Activated CD4-positive, alpha-beta T cell treated with anti-CD3 and anti-CD28 coated beads, Interleukin-2, Interleukin-4, amounts not matched to agents 100 ng/mL and 50 ng/mL, durations not matched to agents 16 hours and 8 hours (primary cell): ENCODE measurements around the gene SLC9A3.
A peak's percentile ranks its signal among the peaks of the same experiment; 100 is the strongest.

Experiments
- DNase-seq: peaks from one replicate; pipeline ENCODE4 v3.0.0-alpha.2; 2020; ENCODE audit warnings: low spot score

SLC9A3 gene

DNA sequence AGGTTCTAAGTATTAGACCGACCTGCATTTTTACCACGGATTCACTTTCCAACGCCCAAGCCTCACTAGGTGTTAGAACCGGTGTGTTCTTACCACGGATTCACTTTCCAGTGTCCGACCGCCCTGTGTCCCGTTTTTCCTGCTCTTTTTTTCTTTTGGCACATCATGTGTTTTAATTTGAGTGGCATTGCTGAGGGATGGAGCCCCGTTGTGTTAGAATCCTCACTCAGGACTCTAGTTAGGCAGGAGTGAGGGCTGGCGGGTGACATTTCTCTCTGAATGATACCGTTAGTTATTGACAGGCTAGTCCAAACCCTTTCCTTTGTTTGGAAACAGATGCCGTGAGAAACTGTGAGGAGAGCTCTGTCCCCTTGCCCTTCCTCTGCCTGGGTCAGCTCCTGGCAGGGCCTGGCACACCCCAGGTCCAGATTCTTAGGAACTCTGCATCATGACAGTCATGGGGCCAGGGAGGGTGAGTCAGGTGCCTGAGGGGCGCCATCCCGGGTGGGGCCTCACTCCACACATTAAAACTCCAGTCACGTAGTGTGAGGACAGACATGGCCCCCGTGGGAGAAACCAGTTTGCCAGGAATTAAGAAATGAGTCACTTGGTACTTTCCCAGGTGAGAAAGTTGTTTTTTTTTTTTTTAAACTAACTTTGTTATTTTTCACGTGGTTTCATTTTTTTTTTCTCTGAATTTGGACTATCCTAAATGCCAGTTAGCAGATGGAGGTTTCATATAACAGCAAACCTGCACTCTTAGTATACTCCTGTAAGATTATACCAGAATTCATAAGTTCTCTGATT, 65.5 kb downstream of the SLC9A3 start:
- peak; percentile 72 for DNase-seq

DNA sequence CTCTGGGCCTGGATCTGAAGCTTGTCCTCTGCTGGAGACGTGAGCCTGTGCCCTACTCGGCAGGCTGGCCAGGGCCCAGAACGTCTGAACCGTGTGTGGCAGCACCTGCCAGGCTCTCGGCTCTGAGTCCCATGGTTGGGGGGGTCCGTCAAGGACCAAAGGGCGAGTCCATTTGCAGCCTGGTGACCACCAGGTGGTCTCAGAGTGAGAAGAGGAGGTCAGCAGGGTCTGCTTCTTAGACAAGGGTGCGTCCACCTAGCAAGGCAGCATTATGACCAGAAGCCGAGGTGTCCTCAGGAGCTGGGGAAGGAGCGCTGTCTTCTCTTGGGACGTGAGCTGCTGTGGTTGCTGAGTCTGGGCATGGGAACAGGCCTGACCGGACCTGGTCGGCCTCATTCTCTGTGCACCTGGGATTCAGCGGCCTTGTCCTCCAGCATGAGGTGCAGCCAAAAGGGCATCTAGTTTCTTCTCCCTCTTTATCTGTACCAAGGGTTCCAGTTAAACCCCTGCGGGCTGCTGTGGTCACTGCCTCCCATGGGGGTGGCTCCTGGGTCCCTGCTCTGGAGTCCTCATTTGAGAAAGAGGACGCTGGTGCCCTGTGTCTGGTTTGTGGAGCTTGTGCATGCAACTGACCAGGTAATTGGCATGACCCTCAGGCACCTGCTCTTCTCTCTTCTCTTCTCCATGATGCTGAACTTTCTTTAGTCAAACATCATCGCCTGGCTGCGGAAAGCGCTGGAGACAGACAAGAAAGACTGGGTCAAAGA, 66.9 kb downstream of the SLC9A3 start:
- no peak for DNase-seq

DNA sequence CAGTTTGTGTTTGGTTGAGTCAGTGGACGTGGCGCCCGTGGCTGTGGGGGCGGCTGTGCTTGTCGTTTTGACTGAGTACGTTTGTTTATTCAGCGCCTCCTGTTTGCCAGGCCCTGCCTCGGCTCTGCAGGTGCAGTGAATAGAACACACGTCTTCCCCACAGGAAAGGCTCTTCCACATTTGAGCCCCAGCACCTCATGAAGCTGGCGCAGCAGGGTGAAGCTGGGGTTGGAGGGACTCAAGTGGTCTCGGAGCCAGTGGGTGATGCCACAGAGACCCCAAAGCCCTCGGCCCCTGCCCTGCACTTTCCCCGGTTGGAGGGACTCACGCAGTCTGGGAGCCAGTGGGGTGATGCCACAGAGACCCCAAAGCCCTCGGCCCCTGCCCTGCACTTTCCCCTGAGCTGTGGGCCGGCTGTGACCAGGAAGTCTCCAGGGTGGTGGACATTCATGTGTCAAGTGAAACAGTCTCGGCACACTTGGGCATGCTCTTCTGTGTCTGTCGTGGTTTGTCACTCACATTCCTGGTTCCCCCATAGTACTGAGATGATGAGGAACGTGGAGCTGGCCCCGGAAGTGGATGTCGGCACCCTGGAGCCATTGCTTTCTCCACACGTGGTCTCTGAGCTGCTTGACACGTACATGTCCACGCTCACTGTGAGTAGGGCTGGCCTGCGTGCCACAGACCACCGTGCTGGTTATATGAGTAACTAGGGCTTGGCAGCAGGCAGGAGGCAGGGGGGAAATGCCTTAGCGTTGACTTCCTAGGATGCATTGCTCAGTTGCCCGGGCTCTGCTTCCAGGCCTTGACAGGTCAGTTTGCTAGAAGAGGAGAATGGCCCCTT, 67.7 kb downstream of the SLC9A3 start:
- DNase-seq = no peak

DNA sequence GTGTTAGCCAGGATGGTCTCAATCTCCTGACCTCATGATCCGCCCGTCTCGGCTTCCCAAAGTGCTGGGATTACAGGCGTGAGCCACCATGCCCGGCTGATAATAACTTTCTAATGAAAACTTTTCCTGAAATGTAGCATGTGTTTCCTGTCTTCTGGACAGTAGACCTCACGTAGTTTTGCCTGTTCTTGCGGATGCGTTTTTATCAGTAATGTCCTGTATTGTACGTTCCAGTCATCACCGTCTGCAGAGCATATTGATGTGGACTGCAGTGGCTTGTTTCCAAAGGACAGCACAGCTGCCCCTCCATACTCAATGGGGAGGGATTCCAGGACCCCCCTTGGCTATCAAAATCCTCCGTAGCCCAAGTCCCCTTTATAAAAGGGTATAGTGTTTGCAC, 68.4 kb downstream of the SLC9A3 start:
- DNase-seq = no peak

DNA sequence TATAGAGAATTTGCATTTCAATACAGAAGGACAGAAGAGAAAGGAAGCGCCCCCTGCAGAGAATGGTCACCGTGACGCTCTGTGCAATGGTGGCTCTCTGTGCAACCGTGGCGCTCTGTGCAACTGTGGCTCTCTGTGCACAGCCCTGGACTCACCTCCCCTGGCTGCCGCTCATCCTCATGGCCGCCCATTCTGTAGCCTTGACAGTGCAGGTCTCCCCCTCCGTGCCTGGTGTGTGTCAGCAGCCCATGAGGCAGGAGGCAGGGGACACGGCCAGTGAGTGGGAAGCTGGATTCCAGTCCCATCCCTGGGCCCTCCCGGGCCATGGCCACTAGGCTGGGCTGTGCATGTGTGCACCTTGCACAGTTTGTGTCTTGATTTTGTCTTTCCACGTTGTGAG, 69.3 kb downstream of the SLC9A3 start:
- DNase-seq = no peak

DNA sequence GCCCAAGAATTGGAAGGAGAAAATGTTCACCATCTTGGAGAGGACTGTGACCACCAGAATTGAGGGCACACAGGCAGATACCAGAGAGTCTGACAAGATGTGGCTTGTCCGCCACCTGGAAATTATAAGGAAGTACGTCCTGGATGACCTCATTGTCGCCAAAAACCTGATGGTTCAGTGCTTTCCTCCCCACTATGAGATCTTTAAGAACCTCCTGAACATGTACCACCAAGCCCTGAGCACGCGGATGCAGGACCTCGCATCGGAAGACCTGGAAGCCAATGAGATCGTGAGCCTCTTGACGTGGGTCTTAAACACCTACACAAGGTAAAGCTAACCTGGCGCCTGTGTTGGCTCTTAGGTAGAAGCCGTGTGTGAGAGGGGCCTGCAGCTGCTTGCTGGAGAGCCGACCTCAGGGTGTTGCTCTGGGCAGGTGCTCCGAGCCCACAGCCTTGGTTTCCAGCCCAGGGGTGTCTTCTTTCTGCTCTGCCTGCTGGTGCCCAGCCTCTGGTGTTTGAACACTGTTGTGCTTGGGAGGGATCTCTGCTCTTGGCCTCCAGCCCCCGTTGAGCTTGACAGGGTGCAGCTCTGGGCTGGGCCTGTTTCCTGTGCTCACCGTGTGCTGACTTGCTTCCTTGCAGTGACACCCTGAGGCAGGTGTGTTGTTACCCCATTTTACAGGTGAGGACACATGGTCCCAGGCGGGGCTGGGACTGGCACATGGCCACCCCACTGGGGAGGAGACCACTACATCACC, 70.3 kb downstream of the SLC9A3 start:
- DNase-seq = no peak

DNA sequence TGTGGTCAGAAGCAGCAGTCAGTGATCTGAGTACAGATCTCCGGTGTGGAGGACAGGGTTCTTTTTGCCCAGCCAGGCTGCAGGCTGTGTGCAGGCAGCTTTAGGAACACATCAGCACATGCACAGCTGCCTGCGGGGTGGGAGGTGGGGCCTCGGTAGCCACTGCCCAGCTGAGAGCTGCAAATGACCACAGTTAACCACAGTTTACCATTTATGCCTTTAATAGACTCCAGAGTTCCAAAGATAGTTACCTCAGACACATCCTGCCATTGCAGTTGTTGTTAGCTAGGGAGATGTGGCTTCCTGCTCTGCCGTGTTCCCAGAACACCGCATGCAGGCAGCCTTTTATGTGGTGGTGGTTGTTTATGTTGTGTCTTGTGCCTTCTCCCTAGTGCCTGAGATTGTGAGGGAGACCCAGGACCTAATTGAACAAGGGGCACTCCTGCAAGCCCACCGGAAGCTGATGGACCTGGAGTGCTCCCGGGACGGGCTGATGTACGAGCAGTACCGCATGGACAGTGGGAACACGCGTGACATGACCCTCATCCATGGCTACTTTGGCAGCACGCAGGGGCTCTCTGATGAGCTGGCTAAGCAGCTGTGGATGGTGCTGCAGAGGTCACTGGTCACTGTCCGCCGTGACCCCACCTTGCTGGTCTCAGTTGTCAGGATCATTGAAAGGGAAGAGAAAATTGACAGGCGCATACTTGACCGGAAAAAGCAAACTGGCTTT, 71.1 kb downstream of the SLC9A3 start:
- no peak for DNase-seq

DNA sequence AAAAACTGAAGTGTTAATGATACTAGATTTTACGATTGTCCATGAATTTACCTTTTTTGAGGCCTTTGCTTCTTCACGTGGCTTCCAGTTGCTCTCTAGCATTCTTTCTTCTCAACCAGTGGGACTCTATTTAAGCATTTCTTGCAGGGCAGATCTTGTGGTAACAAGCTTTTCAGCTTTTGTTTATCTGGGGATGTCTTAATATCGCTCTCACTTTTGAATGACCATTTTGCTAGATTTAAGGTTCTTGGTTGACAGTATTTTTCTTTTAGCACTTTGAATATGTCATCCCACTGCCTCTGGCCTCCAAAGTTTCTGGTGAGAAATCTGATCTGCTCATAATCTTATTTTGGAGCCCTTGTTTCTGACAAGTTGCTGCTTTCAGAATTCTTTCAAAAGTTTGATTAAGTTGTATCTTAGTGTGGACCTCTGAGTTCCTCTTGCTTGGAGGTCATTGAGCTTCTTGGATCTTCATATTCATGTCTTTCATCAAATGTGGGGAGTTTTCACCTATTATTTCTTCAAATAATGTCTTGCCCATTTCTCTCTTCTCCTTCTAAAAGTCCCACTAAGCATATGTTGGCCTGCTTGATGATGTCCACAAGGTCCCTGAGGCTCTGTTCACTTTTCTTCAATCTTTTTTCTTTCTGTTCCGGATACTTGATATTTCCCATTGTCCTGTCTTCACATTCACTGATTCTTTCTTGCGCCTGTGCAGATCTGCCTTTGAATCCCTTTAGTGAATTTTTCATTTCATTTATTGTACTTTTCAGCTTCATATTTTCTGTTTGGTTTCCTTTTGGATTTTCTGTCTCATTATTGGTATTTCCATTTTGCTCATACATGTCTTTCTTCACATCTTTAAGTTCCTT, 72.4 kb downstream of the SLC9A3 start:
- no peak for DNase-seq

DNA sequence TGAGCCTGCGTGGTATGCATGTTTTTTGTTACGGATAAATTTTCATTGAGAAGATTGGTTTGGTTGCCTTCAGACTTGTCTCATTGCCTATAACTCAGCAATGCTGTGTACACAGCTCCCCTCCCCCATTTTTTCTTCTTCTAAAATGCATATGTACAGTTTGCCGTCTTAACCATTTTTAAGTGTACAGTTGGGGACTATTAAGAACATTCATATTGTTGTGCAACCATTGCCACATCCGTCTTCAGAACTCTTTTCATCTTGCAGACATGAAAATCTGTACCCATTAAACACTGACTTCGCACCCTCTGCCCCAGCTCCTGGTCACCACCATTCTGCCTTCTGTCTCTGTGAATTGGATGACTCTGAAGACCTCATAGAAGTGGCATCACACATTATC, 75.1 kb downstream of the SLC9A3 start:
- no peak for DNase-seq

DNA sequence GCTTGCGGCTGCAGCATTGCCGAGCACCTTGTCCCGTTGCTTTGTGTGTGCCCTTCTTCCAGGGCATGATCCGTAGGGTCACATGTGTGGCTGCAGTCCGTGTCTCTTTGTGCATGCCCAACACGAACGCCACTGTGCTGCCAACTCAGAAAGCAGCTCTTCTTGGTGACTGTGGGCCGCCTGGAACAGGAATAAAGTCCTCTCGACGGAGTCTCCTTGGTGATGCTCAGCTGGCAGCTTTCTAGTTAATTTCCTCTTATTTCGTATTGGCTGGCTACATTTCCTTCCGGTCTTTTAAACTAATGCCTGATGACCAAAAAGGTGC, 75.5 kb downstream of the SLC9A3 start:
- no peak for DNase-seq

DNA sequence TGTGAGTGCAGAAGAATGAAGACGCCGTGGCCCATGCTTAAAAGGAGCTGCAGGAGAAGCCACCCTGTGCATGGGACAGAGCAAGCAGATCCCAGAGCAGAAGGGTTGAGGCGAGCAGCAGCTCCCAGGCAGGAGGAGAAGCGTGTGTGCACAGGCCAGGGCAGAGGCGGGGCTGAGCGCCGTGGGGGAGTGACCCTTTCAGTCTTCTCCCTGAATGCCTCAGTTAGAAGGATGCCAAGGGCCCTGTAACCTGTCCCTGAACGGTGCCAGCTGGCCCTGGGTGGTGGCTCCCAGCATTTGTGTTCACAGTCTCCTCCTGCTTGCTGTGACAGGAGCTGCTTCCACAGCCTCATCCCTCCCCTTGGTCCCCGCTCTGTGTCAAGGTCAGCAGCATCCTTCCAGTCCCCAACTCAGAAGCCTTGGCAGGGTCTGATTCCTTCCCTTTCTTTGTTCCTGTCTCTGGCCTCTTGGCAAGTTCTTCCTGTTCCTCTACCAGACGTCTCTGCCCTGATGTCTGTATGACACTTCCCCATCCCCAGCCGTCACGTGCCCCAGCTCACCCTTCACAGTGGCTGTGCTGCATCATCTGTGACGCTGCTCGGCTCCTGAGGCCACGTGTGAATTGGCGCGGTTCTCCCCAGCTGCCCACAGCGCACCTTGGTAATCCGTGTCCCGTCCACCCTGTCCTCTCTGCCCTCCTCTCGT, 76.0 kb downstream of the SLC9A3 start:
- no peak for DNase-seq

DNA sequence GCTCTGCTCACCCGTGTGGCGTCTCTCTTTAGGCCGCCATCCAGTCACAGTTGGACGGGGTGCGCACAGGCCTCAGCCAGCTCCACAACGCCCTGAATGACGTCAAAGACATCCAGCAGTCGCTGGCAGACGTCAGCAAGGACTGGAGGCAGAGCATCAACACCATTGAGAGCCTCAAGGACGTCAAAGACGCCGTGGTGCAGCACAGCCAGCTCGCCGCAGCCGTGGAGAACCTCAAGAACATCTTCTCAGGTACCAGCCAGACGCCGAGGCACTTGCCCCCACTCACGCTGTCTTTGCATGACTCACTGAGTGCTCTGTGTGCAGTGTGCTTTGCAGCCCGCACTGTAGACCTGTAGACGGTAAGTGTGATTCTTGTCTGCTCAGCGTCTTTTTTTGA, 76.7 kb downstream of the SLC9A3 start:
- DNase-seq = no peak

DNA sequence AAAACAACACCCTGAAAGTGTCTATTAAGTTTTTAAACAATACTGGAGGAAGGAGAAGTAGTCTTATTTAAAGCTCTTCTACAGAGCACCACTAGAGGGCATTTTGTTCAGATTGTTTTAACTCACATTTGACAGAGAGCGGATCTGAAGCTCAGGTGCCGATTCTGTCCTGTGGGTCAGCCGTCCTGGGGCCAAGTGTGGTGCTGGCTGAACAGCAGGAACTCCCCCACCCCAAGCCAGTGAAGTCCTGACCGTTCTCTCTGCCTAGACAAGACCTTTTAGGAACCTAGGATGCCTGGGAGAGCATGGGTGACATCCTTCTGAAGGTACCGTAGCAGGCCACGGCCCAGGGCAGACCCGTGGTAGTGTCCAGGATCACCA, 77.4 kb downstream of the SLC9A3 start:
- DNase-seq = peak; percentile 43

DNA sequence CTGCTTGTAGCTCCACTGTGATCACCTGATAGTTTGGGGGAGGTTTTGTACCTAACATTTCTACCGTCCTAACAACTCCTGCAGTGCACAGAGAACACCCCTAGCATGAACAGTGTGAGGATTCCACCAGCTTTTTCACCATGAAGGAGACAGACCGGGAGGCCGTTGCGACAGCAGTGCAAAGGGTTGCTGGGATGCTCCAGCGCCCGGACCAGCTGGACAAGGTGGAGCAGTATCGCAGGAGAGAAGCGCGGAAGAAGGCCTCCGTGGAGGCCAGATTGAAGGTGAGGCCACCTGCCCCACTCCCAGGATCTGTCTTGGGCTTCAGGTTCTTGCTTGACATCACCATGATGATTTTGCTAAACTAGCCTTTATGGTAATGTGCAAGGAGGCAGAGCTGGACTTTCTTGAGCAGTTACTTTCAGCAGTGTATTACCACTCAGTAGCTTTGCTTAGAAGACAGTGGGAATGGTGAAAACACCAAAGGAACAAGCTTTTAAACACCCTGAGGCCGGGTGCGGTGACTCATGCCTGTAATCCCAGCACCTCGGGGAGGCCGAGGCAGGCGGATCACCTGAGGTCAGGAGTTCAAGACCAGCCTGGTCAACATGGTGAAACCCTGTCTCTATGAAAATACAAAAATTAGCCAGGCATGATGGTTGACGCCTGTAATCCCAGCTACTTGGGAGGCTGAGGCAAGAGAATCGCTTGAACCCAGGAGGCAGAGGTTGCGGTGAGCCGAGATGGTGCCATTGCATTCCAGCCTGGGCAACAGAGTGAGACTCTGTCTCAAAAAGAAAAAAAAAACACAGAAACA, 78.0 kb downstream of the SLC9A3 start:
- DNase-seq = no peak

DNA sequence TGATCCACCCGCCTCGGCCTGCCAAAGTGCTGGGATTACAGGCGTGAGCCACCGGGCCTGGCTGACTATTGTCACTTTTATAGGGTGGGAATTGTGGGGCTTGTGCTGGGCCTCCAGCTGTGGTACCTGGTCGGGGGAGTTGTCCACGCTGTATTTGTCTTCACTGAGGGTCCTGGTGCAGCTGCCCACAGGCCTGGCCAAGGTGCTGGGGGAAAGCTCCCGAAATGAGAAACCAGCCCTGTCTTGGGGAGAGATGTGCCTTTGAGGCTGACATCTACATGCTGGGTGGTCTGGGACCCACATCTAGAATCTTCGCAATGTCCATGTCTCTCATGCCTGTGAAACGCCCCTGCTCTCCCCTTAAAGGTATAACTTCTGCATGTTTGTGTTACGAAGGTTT, 78.7 kb downstream of the SLC9A3 start:
- no peak for DNase-seq

DNA sequence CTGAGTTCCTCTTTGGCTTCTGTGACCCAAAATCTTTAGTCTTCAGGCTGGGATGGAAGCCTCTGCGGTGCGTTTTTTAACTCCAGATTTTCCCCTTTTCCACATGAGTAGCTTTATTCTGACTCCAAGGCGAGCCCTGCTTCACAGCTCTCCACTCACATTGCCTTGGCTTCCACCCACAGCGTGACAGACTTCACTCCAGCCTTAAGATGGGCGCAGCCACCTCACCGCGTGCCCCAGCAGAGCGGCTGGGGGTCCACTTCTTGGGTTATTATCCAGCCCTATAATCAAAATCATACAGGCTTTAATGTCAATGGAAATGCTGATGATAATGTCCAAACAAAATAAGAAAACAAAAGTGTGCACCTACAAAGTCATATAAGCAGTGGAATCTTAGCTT, 80.0 kb downstream of the SLC9A3 start:
- DNase-seq = no peak

DNA sequence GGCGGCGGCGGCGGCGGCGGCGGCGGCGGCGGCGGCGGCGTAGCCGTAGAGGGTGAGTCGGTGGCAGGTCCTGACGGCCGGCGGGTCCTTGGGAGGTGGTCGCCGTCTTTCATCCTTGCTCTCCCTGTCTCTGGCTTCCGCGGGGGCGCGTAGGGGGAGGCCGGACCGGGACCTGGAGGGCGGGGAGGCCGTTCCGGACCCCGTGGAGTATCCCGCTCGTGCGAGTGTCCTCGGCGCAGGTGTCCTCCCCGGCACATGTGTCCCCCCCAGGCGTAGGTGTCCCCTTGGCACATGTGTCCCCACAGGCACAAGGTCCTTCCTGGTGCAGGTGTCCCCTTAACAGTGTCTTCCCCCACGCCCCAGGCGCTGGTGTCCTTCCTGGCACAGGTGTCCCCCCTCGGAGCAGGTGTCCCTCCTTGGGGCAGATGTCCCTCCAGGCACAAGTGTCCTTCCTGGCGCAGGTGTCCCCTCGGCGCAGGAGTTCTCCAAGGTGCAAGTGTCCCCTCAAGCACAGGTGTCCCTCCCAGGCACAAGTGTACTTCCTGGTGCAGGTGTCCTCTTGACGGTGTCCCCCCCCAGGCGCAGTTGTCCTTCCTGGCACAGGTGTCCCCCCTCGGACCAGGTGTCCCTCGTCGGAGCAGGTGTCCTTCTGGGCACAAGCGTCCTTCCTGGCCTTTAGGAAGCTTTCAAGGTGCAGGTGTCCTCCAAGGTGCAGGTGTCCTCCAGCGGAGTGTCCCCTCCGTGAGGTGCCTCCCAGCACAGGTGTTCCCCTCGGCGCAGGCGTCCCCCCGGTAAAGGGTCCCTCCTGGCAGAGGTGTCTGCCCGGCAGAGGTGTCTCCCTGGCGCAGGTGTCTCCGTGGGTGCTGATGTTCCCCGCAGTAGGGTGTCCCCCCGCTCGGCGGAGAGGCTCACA, 80.8 kb downstream of the SLC9A3 start:
- no peak for DNase-seq
